CD14-positive monocyte (primary cell): ENCODE measurements around the gene AKAP8. TPM values are rescaled to one million over a fixed set of nuclear protein-coding genes. Genes with fewer than 3 reads are reported as not detected.

Experiments
- DNase-seq, 3 donors: peaks; one replicate each; pipeline ENCODE4 v3.0.0-alpha.2; 2011 to 2022
- H2AFZ ChIP-seq: 2 replicates; pipeline ENCODE4 v1.6.0; 2012; ENCODE audit warnings: mild to moderate bottlenecking, low read depth, low read length, inconsistent platforms; ENCODE audit not compliant: insufficient read depth, poor library complexity, severe bottlenecking
- H3K27ac ChIP-seq, 2 donors: 1 replicate in 1 of 2; 2 replicates in 1 of 2; pipeline ENCODE4 v1.5.1; 2012 to 2013; ENCODE audit warnings: low read length in 2 of 2, control low read depth in 1 of 2, inconsistent platforms in 1 of 2, low read depth in 1 of 2, mild to moderate bottlenecking in 1 of 2
- H3K27me3 ChIP-seq, 2 donors: one replicate each; pipeline versions ENCODE4 v1.6.0 to v1.6.1; 2011 to 2013; ENCODE audit warnings: low read length in 2 of 2; ENCODE audit not compliant: control insufficient read depth in 2 of 2, insufficient read depth in 2 of 2
- H3K36me3 ChIP-seq, 2 donors: replicated peaks in 1 of 2; 1 replicate in 1 of 2; 2 replicates in 1 of 2; pipeline versions ENCODE4 v1.5.1 to v1.6.1; 2012 to 2013; ENCODE audit warnings: low read length in 2 of 2, control low read depth in 1 of 2, inconsistent platforms in 1 of 2, mild to moderate bottlenecking in 1 of 2; ENCODE audit not compliant: insufficient read depth in 2 of 2, control insufficient read depth in 1 of 2
- H3K4me1 ChIP-seq, 2 donors: 1 replicate in 1 of 2; 2 replicates in 1 of 2; pipeline versions ENCODE4 v1.5.1 to v1.6.1; 2012 to 2013; ENCODE audit warnings: low read length in 2 of 2, control low read depth in 1 of 2, inconsistent platforms in 1 of 2, mild to moderate bottlenecking in 1 of 2, moderate library complexity in 1 of 2; ENCODE audit not compliant: insufficient read depth in 2 of 2, control insufficient read depth in 1 of 2
- H3K4me2 ChIP-seq: replicated peaks from 2 replicates; pipeline ENCODE3; 2012; ENCODE audit warnings: low read length, moderate library complexity, mild to moderate bottlenecking; ENCODE audit not compliant: poor library complexity, severe bottlenecking; ENCODE audit errors: extremely low read depth
- H3K4me3 ChIP-seq, 3 experiments: fragments of 200-600 bp in 1 of 3; sonication (generic) in 1 of 3; replicated peaks in 1 of 3; 1 replicate in 2 of 3; 2 replicates in 1 of 3; pipeline ENCODE4 v1.5.1; 2011 to 2013; ENCODE audit warnings: low read length in 3 of 3, mild to moderate bottlenecking in 3 of 3, control low read depth in 2 of 3, low read depth in 2 of 3, inconsistent platforms in 1 of 3, moderate library complexity in 1 of 3
- H3K79me2 ChIP-seq: 2 replicates; pipeline ENCODE4 v1.6.0; 2012; ENCODE audit warnings: mild to moderate bottlenecking, control low read depth, inconsistent platforms, low read length, moderate library complexity; ENCODE audit not compliant: insufficient read depth
- H3K9ac ChIP-seq: 2 replicates; pipeline ENCODE4 v1.6.0; 2017; ENCODE audit warnings: low read length, mild to moderate bottlenecking; ENCODE audit not compliant: insufficient read depth, poor library complexity, severe bottlenecking
- H3K9me3 ChIP-seq, 2 donors: replicated peaks in 1 of 2; 1 replicate in 1 of 2; 2 replicates in 1 of 2; pipeline versions ENCODE4 v1.5.1 to v1.6.1; 2012 to 2013; ENCODE audit warnings: low read length in 2 of 2, control low read depth in 1 of 2; ENCODE audit not compliant: control insufficient read depth in 1 of 2, insufficient read depth in 1 of 2
- H4K20me1 ChIP-seq: 2 replicates; pipeline ENCODE4 v1.6.0; 2012; ENCODE audit warnings: mild to moderate bottlenecking, low read length, control low read depth, moderate library complexity; ENCODE audit not compliant: insufficient read depth
- H3K27ac Mint-ChIP-seq, 7 donors: one replicate each; pipeline ENCODE4 v1.8.0; 2020; ENCODE audit warnings: mild to moderate bottlenecking in 7 of 7, mixed read lengths in 7 of 7, moderate library complexity in 6 of 7, inconsistent platforms in 2 of 7
- H3K27me3 Mint-ChIP-seq, 3 donors: one replicate each; pipeline ENCODE4 v1.8.0; 2021 to 2022; ENCODE audit warnings: low read depth in 3 of 3, mild to moderate bottlenecking in 3 of 3, mixed read lengths in 3 of 3, moderate library complexity in 3 of 3, inconsistent platforms in 1 of 3
- H3K36me3 Mint-ChIP-seq, 2 donors: one replicate each; pipeline ENCODE4 v1.8.0; 2020; ENCODE audit warnings: mixed read lengths in 2 of 2, inconsistent platforms in 1 of 2, mild to moderate bottlenecking in 1 of 2
- H3K4me1 Mint-ChIP-seq: one replicate; pipeline ENCODE4 v1.8.0; 2020; ENCODE audit warnings: mild to moderate bottlenecking, mixed read lengths
- H3K4me3 Mint-ChIP-seq, 2 donors: one replicate each; pipeline ENCODE4 v1.8.0; 2020; ENCODE audit warnings: mild to moderate bottlenecking in 2 of 2, mixed read lengths in 2 of 2, moderate library complexity in 1 of 2
- H3K9me3 Mint-ChIP-seq, 7 donors: one replicate each; pipeline ENCODE4 v1.8.0; 2020 to 2022; ENCODE audit warnings: mixed read lengths in 7 of 7, mild to moderate bottlenecking in 6 of 7, moderate library complexity in 6 of 7, inconsistent platforms in 2 of 7
- WGBS: methylation state at CpG from one replicate; pipeline ENCODE4 v1.1.5; 2013; ENCODE audit warnings: missing lambda C conversion rate; ENCODE audit not compliant: insufficient coverage; 5-methylcytosine and 5-hydroxymethylcytosine counted together
- intact Hi-C, 2 donors: fragments of 100-400 bp; cut with micrococcal nuclease; formaldehyde crosslinking; loops; one replicate each; pipeline versions ENCODE4 v1.15.0 to v1.15.1; 2023
- polyA plus RNA-seq, 3 donors: library from polyadenylated mRNA; depleted of rRNA in 1 of 3; unstranded in 2 of 3; stranded (reverse) in 1 of 3; fragments of 300-500 nt in 2 of 3; fragments of >200 nt in 1 of 3; fragmentation: Illumina TruSeq in 2 of 3; gene quantifications; 1 replicate in 2 of 3; 2 replicates in 1 of 3; pipeline ENCODE4 v1.2.3, GENCODE V29; 2012 to 2021
- TF ChIP-seq, protein P1 (sequence below): fragments of 200-600 bp; IDR thresholded peaks from one replicate; pipeline ENCODE4 v1.8.0; 2022; ENCODE audit warnings: antibody characterized with exemption, mild to moderate bottlenecking

The AKAP8 gene
- polyA plus RNA-seq, 3 donors, result 8.0 to 25.9 (median 12.3) TPM

DNA sequence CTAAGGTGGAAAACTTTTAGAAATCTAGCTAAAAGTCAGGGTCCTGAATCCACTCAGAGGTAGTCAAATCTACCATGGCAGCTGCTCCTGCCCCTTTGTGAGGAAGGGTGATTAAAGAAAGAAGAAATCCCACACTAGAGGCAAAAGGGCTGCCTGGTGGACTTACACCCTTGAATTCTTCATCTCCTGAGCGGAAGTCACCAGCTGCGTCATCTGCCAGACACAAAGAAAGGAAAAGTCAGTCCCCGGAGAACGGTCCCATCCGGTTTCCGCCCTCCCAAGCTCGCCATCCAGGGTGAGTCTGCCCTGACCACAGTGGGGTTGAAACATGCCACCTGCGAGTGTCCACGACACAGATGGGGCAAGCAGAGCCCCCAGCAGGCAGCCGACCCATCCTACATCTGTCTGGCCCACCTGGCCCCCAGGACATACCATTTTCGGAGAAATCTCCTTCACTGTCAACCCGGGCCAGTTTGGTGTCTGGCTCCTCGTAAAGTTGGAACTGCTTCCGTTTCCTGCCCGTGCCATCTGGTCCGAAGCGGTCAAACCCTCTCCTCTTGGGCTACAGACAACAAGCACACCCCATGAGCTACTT is 7.7 kb downstream of the AKAP8 start:
- peaks cover 2 to 7% of the 10 kb centered on the region in 2 donors for H3K4me1 ChIP-seq
- no peak overlapping the region for H3K4me3 ChIP-seq
- peaks cover 3% of the 10 kb centered on the region for H3K4me1 Mint-ChIP-seq
- H3K9me3 ChIP-seq, result no peaks in the 10 kb centered on the region
- peaks cover 50% of the 10 kb centered on the region for H3K79me2 ChIP-seq
- H3K9me3 Mint-ChIP-seq, result peaks cover 0 to 2% (median 0%) of the 10 kb centered on the region in 7 donors
- H3K4me2 ChIP-seq, result no peak overlapping the region
- intact Hi-C loops, result loop anchor here (10.0 kb wide), 2 partner anchors 107 to 247 kb away; a partner anchor contains a TSS
- peaks cover 0 to 3% (median 1%) of the 10 kb centered on the region in 3 donors for H3K27me3 Mint-ChIP-seq
- peaks cover 64 to 86% of the 10 kb centered on the region in 2 donors for H3K36me3 Mint-ChIP-seq
- 91% methylated on average over 17 of the region's 17 CpGs for WGBS
- DNase-seq, result no peak
- H3K27ac ChIP-seq, result no peak overlapping the region
- TF ChIP-seq, protein P1, sequence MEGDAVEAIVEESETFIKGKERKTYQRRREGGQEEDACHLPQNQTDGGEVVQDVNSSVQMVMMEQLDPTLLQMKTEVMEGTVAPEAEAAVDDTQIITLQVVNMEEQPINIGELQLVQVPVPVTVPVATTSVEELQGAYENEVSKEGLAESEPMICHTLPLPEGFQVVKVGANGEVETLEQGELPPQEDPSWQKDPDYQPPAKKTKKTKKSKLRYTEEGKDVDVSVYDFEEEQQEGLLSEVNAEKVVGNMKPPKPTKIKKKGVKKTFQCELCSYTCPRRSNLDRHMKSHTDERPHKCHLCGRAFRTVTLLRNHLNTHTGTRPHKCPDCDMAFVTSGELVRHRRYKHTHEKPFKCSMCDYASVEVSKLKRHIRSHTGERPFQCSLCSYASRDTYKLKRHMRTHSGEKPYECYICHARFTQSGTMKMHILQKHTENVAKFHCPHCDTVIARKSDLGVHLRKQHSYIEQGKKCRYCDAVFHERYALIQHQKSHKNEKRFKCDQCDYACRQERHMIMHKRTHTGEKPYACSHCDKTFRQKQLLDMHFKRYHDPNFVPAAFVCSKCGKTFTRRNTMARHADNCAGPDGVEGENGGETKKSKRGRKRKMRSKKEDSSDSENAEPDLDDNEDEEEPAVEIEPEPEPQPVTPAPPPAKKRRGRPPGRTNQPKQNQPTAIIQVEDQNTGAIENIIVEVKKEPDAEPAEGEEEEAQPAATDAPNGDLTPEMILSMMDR, result no peak
- H3K27ac Mint-ChIP-seq, result peak overlapping the region in 4 of 7 donors; percentile 5 to 77 (median 48)
- H3K27me3 ChIP-seq, result no peaks in the 10 kb centered on the region
- peaks cover 80% of the 10 kb centered on the region for H4K20me1 ChIP-seq
- H3K9ac ChIP-seq, result no peak overlapping the region
- no peak overlapping the region for H3K4me3 Mint-ChIP-seq
- H2AFZ ChIP-seq, result no peak overlapping the region
- H3K36me3 ChIP-seq, result peaks cover 74 to 84% of the 10 kb centered on the region in 2 donors

DNA sequence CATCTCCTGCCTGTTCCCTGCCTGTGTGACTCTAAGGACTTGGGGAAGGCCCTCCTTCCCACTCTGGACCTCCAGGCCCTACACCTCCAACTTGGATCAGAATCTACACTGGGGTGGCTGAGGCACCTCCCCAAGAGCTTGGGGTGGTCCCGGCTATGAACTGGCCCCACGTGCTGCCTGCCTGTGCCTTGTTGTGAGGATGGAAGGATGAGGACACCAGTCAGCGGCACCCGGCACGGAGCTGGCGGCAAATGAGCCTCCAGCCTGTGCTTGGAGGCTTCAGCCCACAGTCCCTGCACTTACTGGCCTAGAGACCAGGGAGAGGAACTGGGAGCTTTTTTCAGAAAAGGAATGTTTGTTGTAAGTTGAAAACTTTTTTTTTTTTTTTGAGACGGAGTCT is 8.5 kb downstream of the AKAP8 start:
- H3K4me1 Mint-ChIP-seq, result no peaks in the 10 kb centered on the region
- Histone ChIP-seq H3K9me3 (no peaks in the 10 kb centered on the region), H3K79me2 (peaks cover 42% of the 10 kb centered on the region), H3K9ac (no peak overlapping the region), H3K4me1 (no peaks in the 10 kb centered on the region), H3K36me3 (peaks cover 76 to 91% of the 10 kb centered on the region in 2 donors), H3K4me2 (no peak overlapping the region), H3K27ac (no peak overlapping the region), H4K20me1 (peaks cover 72% of the 10 kb centered on the region), H3K27me3 (no peaks in the 10 kb centered on the region), H2AFZ (no peak overlapping the region), H3K4me3 (no peak overlapping the region)
- no peak overlapping the region for H3K27ac Mint-ChIP-seq
- TF ChIP-seq, protein P1, result no peak
- H3K4me3 Mint-ChIP-seq, result no peak overlapping the region
- peaks cover 0 to 2% (median 0%) of the 10 kb centered on the region in 7 donors for H3K9me3 Mint-ChIP-seq
- H3K27me3 Mint-ChIP-seq, result peaks cover 0 to 3% (median 0%) of the 10 kb centered on the region in 3 donors
- intact Hi-C loops, result loop anchor here (10.0 kb wide), 2 partner anchors 106 to 246 kb away; a partner anchor contains a TSS
- peaks cover 67 to 91% of the 10 kb centered on the region in 2 donors for H3K36me3 Mint-ChIP-seq
- no peak for DNase-seq
- WGBS, result 95% methylated on average over 6 of the region's 7 CpGs
